Amygdala (tissue), 56 donors: ENCODE data around the gene WDR11.

Experiments
- DNase-seq, 56 donors: peaks; one replicate each; lab custom pipeline; 2025; lab: John Stamatoyannopoulos, UW

The WDR11 gene

GRCh38 chr10:120942806-120943413, 91.7 kb downstream of the WDR11 start:
- peak; percentile 18 to 90 (median 70) for DNase-seq

GRCh38 chr10:120943542-120943941, 92.4 kb downstream of the WDR11 start:
- DNase-seq = no peak

- DNase-seq = no peak
These were observed 93.5 kb downstream of the WDR11 start for GRCh38 chr10:120944586-120945125.

- DNase-seq = no peak
These were observed 94.0 kb downstream of the WDR11 start for GRCh38 chr10:120945182-120945581.

- DNase-seq = peak in 52 of 56 donors; percentile 22 to 94 (median 79)
These were observed 94.7 kb downstream of the WDR11 start for GRCh38 chr10:120945801-120946302.

- DNase-seq = peak in 5 of 56 donors; percentile 37 to 72 (median 61)
These were observed 95.3 kb downstream of the WDR11 start for GRCh38 chr10:120946497-120946896.

- peak in 47 of 56 donors; percentile 5 to 80 (median 42) for DNase-seq
These were observed 97.9 kb downstream of the WDR11 start for GRCh38 chr10:120948889-120949608.

- no peak for DNase-seq
These were observed 98.5 kb downstream of the WDR11 start for GRCh38 chr10:120949609-120950031.

- DNase-seq = no peak
These were observed 98.9 kb downstream of the WDR11 start for GRCh38 chr10:120950051-120950561.

GRCh38 chr10:120951288-120951687, 100.1 kb downstream of the WDR11 start:
- no peak for DNase-seq

- no peak for DNase-seq
These were observed 102.7 kb downstream of the WDR11 start for GRCh38 chr10:120953897-120954296.
